NCI-H187 (cell line): ENCODE data around the gene ZBTB7B.

Source experiments
- DNase-seq, 2 experiments: peaks; one replicate each; lab custom pipeline; 2025; lab: John Stamatoyannopoulos, UW

The ZBTB7B gene

GRCh38 chr1:155003766-155004351 is 1.3 kb downstream of the ZBTB7B start:
- DNase-seq = no peak

GRCh38 chr1:155004352-155005075 is 1.9 kb downstream of the ZBTB7B start:
- DNase-seq = no peak

- DNase-seq = no peak
Measured at GRCh38 chr1:155005076-155006011, 2.7 kb downstream of the ZBTB7B start.

- DNase-seq = no peak
Measured at GRCh38 chr1:155006601-155007101, 4.0 kb downstream of the ZBTB7B start.

- DNase-seq = no peak
Measured at GRCh38 chr1:155007251-155007828, 4.7 kb downstream of the ZBTB7B start.

- DNase-seq = no peak
Measured at GRCh38 chr1:155008015-155008941, 5.7 kb downstream of the ZBTB7B start.

GRCh38 chr1:155009221-155009711 is 6.7 kb downstream of the ZBTB7B start:
- DNase-seq = no peak

- DNase-seq = no peak
Measured at GRCh38 chr1:155009742-155010141, 7.1 kb downstream of the ZBTB7B start.

- no peak for DNase-seq
Measured at GRCh38 chr1:155010211-155010918, 7.8 kb downstream of the ZBTB7B start.

- DNase-seq = no peak
Measured at GRCh38 chr1:155011004-155011416, 8.4 kb downstream of the ZBTB7B start.

- no peak for DNase-seq
Measured at GRCh38 chr1:155011437-155012025, 8.9 kb downstream of the ZBTB7B start.

GRCh38 chr1:155012026-155012546 is 9.5 kb downstream of the ZBTB7B start:
- DNase-seq = peak; percentile 90 to 96

- DNase-seq = no peak
Measured at GRCh38 chr1:155012776-155013602, 10.4 kb downstream of the ZBTB7B start.

- no peak for DNase-seq
Measured at GRCh38 chr1:155013632-155014031, 11.0 kb downstream of the ZBTB7B start.

GRCh38 chr1:155014709-155015508 is 12.3 kb downstream of the ZBTB7B start:
- DNase-seq = no peak

GRCh38 chr1:155015527-155016230 is 13.1 kb downstream of the ZBTB7B start:
- DNase-seq = no peak

GRCh38 chr1:155016231-155016831 is 13.7 kb downstream of the ZBTB7B start:
- no peak for DNase-seq
